HEK293T (cell line): ENCODE measurements around the gene DHRSX.

ENCODE experiments used
- ARNT ChIP-seq: fragments of 450-650 bp; IDR thresholded peaks from 2 replicates; pipeline ENCODE4 v1.6.1; 2017; ENCODE audit warnings: mild to moderate bottlenecking
- BHLHE40 ChIP-seq: fragments of 450-650 bp; IDR thresholded peaks from 2 replicates; pipeline ENCODE4 v1.6.1; 2016; ENCODE audit warnings: mild to moderate bottlenecking, moderate library complexity, borderline replicate concordance
- ELF4 ChIP-seq: fragments of 450-650 bp; IDR thresholded peaks from 2 replicates; pipeline ENCODE4 v1.6.1; 2017; ENCODE audit warnings: antibody characterized with exemption
- FOXA1 ChIP-seq: fragments of 450-650 bp; IDR thresholded peaks from 2 replicates; pipeline ENCODE4 v1.6.1; 2016; ENCODE audit warnings: mild to moderate bottlenecking
- FOXK2 ChIP-seq: fragments of 450-650 bp; IDR thresholded peaks from 2 replicates; pipeline ENCODE4 v1.6.1; 2016; ENCODE audit warnings: mild to moderate bottlenecking
- L3MBTL2 ChIP-seq: fragments of 450-650 bp; conservative IDR thresholded peaks from 2 replicates; pipeline ENCODE4 v1.6.1; 2016; ENCODE audit warnings: mild to moderate bottlenecking
- LEF1 ChIP-seq: fragments of 450-650 bp; IDR thresholded peaks from 2 replicates; pipeline ENCODE4 v1.6.1; 2017; ENCODE audit warnings: mild to moderate bottlenecking, borderline replicate concordance
- NFRKB ChIP-seq: fragments of 450-650 bp; IDR thresholded peaks from 2 replicates; pipeline ENCODE4 v1.6.1; 2016; ENCODE audit warnings: mild to moderate bottlenecking, moderate library complexity
- PKNOX1 ChIP-seq: fragments of 450-650 bp; IDR thresholded peaks from 2 replicates; pipeline ENCODE4 v1.6.1; 2016
- SP1 ChIP-seq: fragments of 450-650 bp; IDR thresholded peaks from 2 replicates; pipeline ENCODE4 v1.6.1; 2017
- SUZ12 ChIP-seq: fragments of 450-650 bp; IDR thresholded peaks from 2 replicates; pipeline ENCODE4 v1.6.1; 2016; ENCODE audit warnings: mild to moderate bottlenecking
- TARDBP ChIP-seq: fragments of 450-650 bp; IDR thresholded peaks from 2 replicates; pipeline ENCODE4 v1.6.1; 2016
- ZNF384 ChIP-seq: fragments of 450-650 bp; IDR thresholded peaks from 2 replicates; pipeline ENCODE4 v1.6.1; 2016

GRCh38 chrX:2520539-2520938 is 19.8 kb upstream of the DHRSX start:
- TF ChIP-seq SP1 (no peak), ELF4 (no peak), ARNT (no peak), FOXK2 (no peak), LEF1 (no peak), NFRKB (no peak), L3MBTL2 (no peak), FOXA1 (no peak), BHLHE40 (no peak), TARDBP (no peak; the same call in 1 of the 2 replicates), PKNOX1 (no peak), SUZ12 (no peak), ZNF384 (no peak)
